Left lung (tissue), 10 donors: ENCODE data around the gene PHYHIPL. TPM values are rescaled to one million over a fixed set of nuclear protein-coding genes. Genes with fewer than 3 reads are reported as not detected.

Source experiments
- ATAC-seq: fragments of 200-7000 bp; cut with Tn5 transposase; one replicate; pipeline ENCODE4 v1.9.1; 2020; ENCODE audit warnings: moderate library complexity
- DNase-seq, 4 donors: peaks; one replicate each; pipeline ENCODE4 v3.0.0-alpha.2; 2013 to 2020
- H3K27ac ChIP-seq, 2 donors: fragments of 200-600 bp; sonication (generic) in 1 of 2; one replicate each; pipeline versions ENCODE4 v1.5.0 to v1.8.0; 2020 to 2021
- H3K27me3 ChIP-seq, 2 donors: fragments of 200-600 bp; sonication (generic) in 1 of 2; one replicate each; pipeline versions ENCODE4 v1.5.0 to v1.8.0; 2020 to 2021
- H3K36me3 ChIP-seq, 2 donors: fragments of 200-600 bp; sonication (generic) in 1 of 2; one replicate each; pipeline versions ENCODE4 v1.5.0 to v1.8.0; 2020 to 2021
- H3K4me1 ChIP-seq, 2 donors: fragments of 200-600 bp; one replicate each; pipeline ENCODE4 v1.8.0; 2021
- H3K4me3 ChIP-seq, 2 donors: fragments of 200-600 bp; sonication (generic) in 1 of 2; one replicate each; pipeline versions ENCODE4 v1.5.0 to v1.8.0; 2020 to 2021; ENCODE audit warnings: mild to moderate bottlenecking in 1 of 2
- H3K9me3 ChIP-seq, 2 donors: fragments of 200-600 bp; sonication (generic) in 1 of 2; one replicate each; pipeline versions ENCODE4 v1.5.0 to v1.8.0; 2020 to 2021
- intact Hi-C, 2 donors: fragments of 100-400 bp; cut with DNase I; formaldehyde crosslinking; loops; one replicate each; pipeline versions ENCODE4 v1.11.2 to v1.14.2; 2022
- polyA plus RNA-seq, 6 donors: library from polyadenylated mRNA; unstranded; fragments of 120-200 nt; gene quantifications; one replicate each; pipeline ENCODE4 v1.2.1, GENCODE V29; 2013; ENCODE audit not compliant: insufficient read length in 6 of 6
- total RNA-seq, 2 donors: library from RNA; stranded (reverse); fragmentation: NEBNext Ultra II Directional; extraction: Animal tissue kit (Norgen Biotek cat#: 25700); gene quantifications; one replicate each; pipeline ENCODE4 v1.2.1, GENCODE V29; 2021
- TF ChIP-seq, protein P1 (sequence below), 2 donors: fragments of 200-600 bp; sonication (generic) in 1 of 2; IDR thresholded peaks; one replicate each; pipeline versions ENCODE4 v1.5.0 to v1.8.0; 2021; ENCODE audit warnings: antibody characterized with exemption in 2 of 2
- donor health status: DM: no; HTN: yes; CAD: no.
- donor health status: DM: no; HTN: no; CAD: no.

PHYHIPL gene
- total and polyA plus RNA-seq, 8 donors: 0.50 to 1.1 (median 0.68) TPM; not detected in 2

DNA sequence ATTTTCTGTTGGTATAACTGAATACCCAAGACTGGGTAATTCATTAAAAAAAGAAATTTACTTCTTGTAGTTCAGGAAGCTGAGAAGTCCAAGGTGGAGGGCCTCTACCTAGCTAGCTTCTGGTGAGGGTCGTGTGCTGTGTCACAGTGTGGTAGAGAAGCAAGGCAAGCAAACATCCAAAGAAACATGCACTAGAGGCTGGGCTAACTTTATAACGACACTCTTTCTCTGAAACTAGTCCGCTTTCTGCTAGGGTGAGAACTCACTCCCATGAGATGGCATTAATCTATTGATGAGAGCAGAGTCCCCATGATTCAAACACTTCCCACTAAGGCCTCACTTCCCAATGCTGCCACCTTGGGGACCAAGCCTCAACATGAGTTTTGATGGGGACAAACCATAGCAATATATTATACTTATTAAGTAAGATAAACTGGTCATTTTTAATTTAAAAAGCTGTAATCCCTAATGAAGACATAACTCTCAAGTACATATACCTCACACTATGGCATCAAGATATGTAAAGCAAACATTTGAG lies 50.8 kb downstream of the PHYHIPL start:
- Histone ChIP-seq H3K4me1 (no peaks in the 10 kb centered on the region), H3K9me3 (no peaks in the 10 kb centered on the region), H3K4me3 (no peak overlapping the region), H3K27me3 (no peaks in the 10 kb centered on the region), H3K36me3 (no peaks in the 10 kb centered on the region), H3K27ac (no peak overlapping the region)
- TF ChIP-seq, protein P1, sequence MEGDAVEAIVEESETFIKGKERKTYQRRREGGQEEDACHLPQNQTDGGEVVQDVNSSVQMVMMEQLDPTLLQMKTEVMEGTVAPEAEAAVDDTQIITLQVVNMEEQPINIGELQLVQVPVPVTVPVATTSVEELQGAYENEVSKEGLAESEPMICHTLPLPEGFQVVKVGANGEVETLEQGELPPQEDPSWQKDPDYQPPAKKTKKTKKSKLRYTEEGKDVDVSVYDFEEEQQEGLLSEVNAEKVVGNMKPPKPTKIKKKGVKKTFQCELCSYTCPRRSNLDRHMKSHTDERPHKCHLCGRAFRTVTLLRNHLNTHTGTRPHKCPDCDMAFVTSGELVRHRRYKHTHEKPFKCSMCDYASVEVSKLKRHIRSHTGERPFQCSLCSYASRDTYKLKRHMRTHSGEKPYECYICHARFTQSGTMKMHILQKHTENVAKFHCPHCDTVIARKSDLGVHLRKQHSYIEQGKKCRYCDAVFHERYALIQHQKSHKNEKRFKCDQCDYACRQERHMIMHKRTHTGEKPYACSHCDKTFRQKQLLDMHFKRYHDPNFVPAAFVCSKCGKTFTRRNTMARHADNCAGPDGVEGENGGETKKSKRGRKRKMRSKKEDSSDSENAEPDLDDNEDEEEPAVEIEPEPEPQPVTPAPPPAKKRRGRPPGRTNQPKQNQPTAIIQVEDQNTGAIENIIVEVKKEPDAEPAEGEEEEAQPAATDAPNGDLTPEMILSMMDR (IDR thresholded peaks at IDR 0.05): no peak
- intact Hi-C loops: no loop called here
- no peak for ATAC-seq
- DNase-seq: no peak

DNA sequence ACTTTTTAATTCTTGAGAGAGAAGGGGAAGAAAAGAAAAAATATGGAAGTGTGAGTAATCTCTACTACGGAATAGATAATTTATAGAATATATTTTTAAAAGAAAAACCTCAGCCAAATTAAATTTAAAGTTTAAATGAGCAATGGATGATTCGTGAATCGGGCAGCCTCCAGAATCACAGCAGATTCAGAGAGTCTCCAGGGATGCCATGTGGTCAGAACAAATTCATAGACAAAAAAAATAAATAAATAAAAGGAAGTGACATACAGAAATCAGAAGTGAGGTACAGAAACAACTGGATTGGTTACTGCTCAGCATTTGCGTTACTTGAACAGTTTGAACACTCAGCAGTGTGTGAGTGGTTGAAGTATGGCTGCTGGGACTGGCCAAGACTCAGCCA lies 53.0 kb downstream of the PHYHIPL start:
- no peaks in the 10 kb centered on the region for H3K27me3 ChIP-seq
- TF ChIP-seq, protein P1 (IDR thresholded peaks at IDR 0.05): no peak
- H3K9me3 ChIP-seq: no peaks in the 10 kb centered on the region
- DNase-seq: no peak
- no peaks in the 10 kb centered on the region for H3K36me3 ChIP-seq
- H3K4me1 ChIP-seq: no peaks in the 10 kb centered on the region
- intact Hi-C loops: no loop called here
- H3K27ac ChIP-seq: no peak overlapping the region
- H3K4me3 ChIP-seq: no peak overlapping the region
- ATAC-seq: no peak

DNA sequence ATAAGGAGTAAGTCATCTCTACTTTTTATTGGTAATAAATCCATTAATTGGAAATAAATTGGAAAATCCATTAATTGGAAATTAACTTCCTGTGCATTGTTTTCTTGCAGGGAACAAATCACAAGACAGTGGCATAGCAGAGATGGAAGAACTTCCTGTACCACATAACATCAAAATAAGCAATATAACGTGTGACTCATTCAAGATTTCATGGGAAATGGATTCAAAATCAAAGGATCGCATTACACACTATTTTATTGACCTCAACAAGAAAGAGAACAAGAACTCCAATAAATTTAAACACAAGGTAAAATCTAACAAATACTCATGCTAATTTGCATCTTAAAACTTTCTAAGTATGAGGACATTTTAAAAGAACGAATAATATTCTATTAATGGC lies 57.8 kb downstream of the PHYHIPL start:
- H3K9me3 ChIP-seq: no peaks in the 10 kb centered on the region
- no peaks in the 10 kb centered on the region for H3K27me3 ChIP-seq
- no peak overlapping the region for H3K4me3 ChIP-seq
- TF ChIP-seq, protein P1 (IDR thresholded peaks at IDR 0.05): no peak
- intact Hi-C loops: no loop called here
- no peaks in the 10 kb centered on the region for H3K4me1 ChIP-seq
- ATAC-seq (no peak), DNase-seq (no peak)
- H3K36me3 ChIP-seq: no peaks in the 10 kb centered on the region
- H3K27ac ChIP-seq: no peak overlapping the region

DNA sequence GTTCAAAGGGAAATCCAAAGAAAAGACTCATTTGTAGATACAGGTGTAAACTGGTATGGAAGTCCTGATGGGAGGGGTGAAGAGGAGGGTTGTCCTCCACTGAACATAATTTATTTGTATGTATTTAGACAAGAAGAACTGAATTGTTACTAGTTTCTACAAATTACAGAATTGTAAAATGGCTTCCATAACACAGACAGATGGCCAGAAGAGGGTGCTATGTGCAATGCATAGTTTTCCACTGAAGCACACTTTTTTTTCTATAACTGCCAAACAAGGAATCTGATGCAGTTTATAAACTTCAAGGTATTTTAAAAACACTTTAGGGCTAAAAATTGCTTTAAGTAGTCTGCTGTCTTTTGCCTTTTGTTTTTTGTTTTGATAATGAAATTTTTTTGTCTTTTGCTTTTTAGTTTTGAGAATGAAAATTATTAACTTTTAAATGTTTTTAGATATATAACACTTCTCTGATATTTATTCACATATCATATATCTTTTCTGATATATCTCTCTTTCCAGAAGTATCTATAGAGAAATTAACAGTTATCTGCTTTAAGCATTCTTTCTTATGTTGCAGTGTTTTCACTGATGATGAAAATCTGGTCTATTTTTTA lies 58.5 kb downstream of the PHYHIPL start:
- intact Hi-C loops: no loop called here
- DNase-seq: peak in 2 of 4 donors; percentile 22 to 43
- no peaks in the 10 kb centered on the region for H3K4me1 ChIP-seq
- H3K4me3 ChIP-seq: no peak overlapping the region
- no peak overlapping the region for H3K27ac ChIP-seq
- ATAC-seq: peak; percentile 35
- TF ChIP-seq, protein P1 (IDR thresholded peaks at IDR 0.05): peak in 1 of 2 donors; percentile 35
- no peaks in the 10 kb centered on the region for H3K36me3 ChIP-seq
- no peaks in the 10 kb centered on the region for H3K27me3 ChIP-seq
- H3K9me3 ChIP-seq: no peaks in the 10 kb centered on the region

DNA sequence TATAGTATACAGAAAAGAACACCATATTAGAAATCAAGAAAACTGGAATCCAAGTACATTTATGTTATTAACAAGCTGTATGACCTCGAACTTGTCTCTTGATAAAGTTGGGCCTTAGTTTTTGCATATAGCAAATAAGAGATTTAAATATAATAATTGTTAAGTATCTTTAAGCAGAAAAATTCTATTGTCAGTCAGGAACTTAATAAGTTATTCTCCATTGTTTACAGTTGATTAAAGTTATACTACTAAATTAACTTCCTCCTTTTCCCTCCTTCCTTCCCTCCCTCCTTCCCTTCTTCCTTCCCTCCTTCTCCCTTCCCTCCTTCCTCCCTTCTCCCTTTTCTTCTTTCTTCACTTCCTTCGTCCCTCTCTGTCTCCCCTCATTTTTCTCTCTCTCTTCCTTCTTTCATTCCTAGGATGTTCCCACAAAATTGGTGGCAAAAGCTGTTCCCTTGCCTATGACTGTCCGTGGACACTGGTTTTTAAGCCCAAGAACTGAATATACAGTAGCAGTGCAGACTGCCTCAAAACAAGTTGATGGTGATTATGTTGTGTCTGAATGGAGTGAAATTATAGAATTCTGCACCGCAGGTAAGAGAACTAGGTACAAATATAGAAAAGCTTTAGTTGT lies 59.7 kb downstream of the PHYHIPL start:
- TF ChIP-seq, protein P1 (IDR thresholded peaks at IDR 0.05): no peak

More for the DNA sequence above, 59.7 kb downstream of the PHYHIPL start:
- DNase-seq (no peak), ATAC-seq (no peak)
- no peaks in the 10 kb centered on the region for H3K9me3 ChIP-seq
- no peak overlapping the region for H3K4me3 ChIP-seq
- no peaks in the 10 kb centered on the region for H3K36me3 ChIP-seq
- intact Hi-C loops: no loop called here
- no peaks in the 10 kb centered on the region for H3K27me3 ChIP-seq
- H3K27ac ChIP-seq: no peak overlapping the region
- no peaks in the 10 kb centered on the region for H3K4me1 ChIP-seq
